Suprapubic skin (tissue), 4 donors: Measurements from ENCODE around the gene LRRC27. TPM values are rescaled to one million over a fixed set of nuclear protein-coding genes. Genes with fewer than 3 reads are reported as not detected.
"Not testable (repeated sequence)": the region's sequence is repeated elsewhere in the genome, so short reads cannot be mapped to it uniquely, and the experiment has no call there.

Source experiments
- DNase-seq, 2 donors: peaks; one replicate each; pipeline ENCODE4 v3.0.0-alpha.2; 2019; ENCODE audit warnings: low spot score in 2 of 2
- H3K27ac ChIP-seq: fragments of 200-600 bp; sonication (generic); one replicate; pipeline ENCODE4 v1.5.1; 2019
- H3K27me3 ChIP-seq: fragments of 200-600 bp; sonication (generic); one replicate; pipeline ENCODE4 v1.5.1; 2019
- H3K36me3 ChIP-seq: fragments of 200-600 bp; sonication (generic); one replicate; pipeline ENCODE4 v1.5.1; 2019
- H3K4me1 ChIP-seq: fragments of 200-600 bp; sonication (generic); one replicate; pipeline ENCODE4 v1.5.1; 2019
- H3K4me3 ChIP-seq: fragments of 200-600 bp; sonication (generic); one replicate; pipeline ENCODE4 v1.5.1; 2019; ENCODE audit warnings: mild to moderate bottlenecking
- H3K9me3 ChIP-seq: fragments of 200-600 bp; sonication (generic); one replicate; pipeline ENCODE4 v1.5.1; 2019
- EP300 ChIP-seq: sonication (generic); formaldehyde crosslinking; IDR thresholded peaks from one replicate; pipeline ENCODE4 v1.6.1; 2017; ENCODE audit warnings: antibody characterized with exemption
- POLR2A ChIP-seq, 2 donors: fragments of 450-650 bp; IDR thresholded peaks; one replicate each; pipeline ENCODE4 v1.6.1; 2017; ENCODE audit warnings: antibody characterized with exemption in 2 of 2, mild to moderate bottlenecking in 2 of 2, moderate library complexity in 2 of 2
- POLR2AphosphoS5 ChIP-seq, 3 donors: sonication (generic); formaldehyde crosslinking; IDR thresholded peaks; one replicate each; pipeline ENCODE4 v1.6.1; 2017; ENCODE audit warnings: antibody characterized with exemption in 3 of 3
- WGBS: methylation state at CpG from one replicate; pipeline ENCODE4 v1.1.5; 2018; 5-methylcytosine and 5-hydroxymethylcytosine counted together
- total RNA-seq, 4 donors: library from RNA; depleted of rRNA; stranded (reverse); fragments of >200 nt; gene quantifications; one replicate each; pipeline ENCODE4 v1.1.0, GENCODE V29; 2016
- TF ChIP-seq, protein P1 (sequence below), 2 donors: fragments of 200-600 bp in 1 of 2; fragments of 450-650 bp in 1 of 2; sonication (generic) in 1 of 2; IDR thresholded peaks; one replicate each; pipeline ENCODE4 v1.5.1; 2016 to 2019; ENCODE audit warnings: antibody characterized with exemption in 2 of 2, mild to moderate bottlenecking in 1 of 2, moderate library complexity in 1 of 2

Gene LRRC27
- total RNA-seq, 4 donors from 2014 or later: 6.6 to 13.1 (median 7.1) TPM

DNA sequence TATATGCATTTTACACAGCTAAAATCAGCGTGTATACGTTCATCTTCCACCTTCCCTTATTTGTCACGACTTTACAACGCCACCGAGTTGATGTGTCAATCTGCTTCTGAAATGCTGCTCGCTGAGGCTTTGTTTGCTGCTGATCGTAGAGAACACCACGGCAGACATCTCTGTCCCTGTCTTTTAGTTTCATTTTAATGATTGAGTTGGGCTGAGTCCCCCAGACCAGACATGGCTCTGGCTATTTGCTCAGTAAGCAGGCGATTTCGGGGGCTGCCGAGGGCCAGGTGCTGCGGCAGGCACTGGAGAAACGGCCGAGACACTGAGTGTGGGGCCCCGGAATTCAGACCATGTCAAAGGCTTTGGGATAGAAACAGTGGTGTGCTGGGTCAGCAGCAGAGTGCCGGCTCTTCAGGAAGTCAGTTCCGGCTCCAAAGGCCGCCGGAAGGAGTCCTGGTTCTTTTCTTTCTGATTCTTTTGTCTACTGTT, 5.0 kb downstream of the LRRC27 start:
- peak overlapping the region; percentile 38 for H3K4me3 ChIP-seq
- no peaks in the 10 kb centered on the region for H3K27me3 ChIP-seq
- 73% methylated on average over 19 of the region's 19 CpGs for WGBS
- no peak for DNase-seq
- peaks cover 16% of the 10 kb centered on the region for H3K4me1 ChIP-seq
- H3K36me3 ChIP-seq: peaks cover 15% of the 10 kb centered on the region
- TF ChIP-seq POLR2A (IDR thresholded peaks at IDR 0.05) (no peak), POLR2AphosphoS5 (IDR thresholded peaks at IDR 0.05) (no peak), EP300 (no peak)
- TF ChIP-seq, protein P1, sequence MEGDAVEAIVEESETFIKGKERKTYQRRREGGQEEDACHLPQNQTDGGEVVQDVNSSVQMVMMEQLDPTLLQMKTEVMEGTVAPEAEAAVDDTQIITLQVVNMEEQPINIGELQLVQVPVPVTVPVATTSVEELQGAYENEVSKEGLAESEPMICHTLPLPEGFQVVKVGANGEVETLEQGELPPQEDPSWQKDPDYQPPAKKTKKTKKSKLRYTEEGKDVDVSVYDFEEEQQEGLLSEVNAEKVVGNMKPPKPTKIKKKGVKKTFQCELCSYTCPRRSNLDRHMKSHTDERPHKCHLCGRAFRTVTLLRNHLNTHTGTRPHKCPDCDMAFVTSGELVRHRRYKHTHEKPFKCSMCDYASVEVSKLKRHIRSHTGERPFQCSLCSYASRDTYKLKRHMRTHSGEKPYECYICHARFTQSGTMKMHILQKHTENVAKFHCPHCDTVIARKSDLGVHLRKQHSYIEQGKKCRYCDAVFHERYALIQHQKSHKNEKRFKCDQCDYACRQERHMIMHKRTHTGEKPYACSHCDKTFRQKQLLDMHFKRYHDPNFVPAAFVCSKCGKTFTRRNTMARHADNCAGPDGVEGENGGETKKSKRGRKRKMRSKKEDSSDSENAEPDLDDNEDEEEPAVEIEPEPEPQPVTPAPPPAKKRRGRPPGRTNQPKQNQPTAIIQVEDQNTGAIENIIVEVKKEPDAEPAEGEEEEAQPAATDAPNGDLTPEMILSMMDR (IDR thresholded peaks at IDR 0.05): no peak
- H3K9me3 ChIP-seq: no peaks in the 10 kb centered on the region
- H3K27ac ChIP-seq: no peak overlapping the region

DNA sequence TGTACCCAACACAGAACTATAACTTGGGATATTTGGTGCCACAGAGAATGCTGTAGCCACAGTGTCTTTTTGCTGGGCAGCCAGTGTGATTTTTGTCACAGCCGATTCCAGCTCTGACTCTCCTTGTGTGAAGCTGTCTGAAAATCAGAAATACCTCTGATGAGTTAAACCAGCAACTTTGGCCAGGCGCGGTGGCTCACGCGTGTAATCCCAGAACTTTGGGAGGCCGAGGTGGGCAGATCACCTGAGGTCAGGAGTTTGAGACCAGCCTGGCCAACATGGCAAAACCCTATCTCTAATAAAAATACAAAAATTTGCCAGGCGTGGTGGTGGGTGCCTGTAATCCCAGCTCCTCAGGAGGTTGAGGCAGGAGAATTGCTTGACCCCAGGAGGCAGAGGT, 5.9 kb downstream of the LRRC27 start:
- not testable (repeated sequence) for H3K4me1 ChIP-seq, DNase-seq, H3K27me3 ChIP-seq, H3K27ac ChIP-seq, H3K4me3 ChIP-seq, H3K9me3 ChIP-seq
- peaks cover 18% of the 10 kb centered on the region for H3K36me3 ChIP-seq
- WGBS: 96% methylated on average over 7 of the region's 7 CpGs

DNA sequence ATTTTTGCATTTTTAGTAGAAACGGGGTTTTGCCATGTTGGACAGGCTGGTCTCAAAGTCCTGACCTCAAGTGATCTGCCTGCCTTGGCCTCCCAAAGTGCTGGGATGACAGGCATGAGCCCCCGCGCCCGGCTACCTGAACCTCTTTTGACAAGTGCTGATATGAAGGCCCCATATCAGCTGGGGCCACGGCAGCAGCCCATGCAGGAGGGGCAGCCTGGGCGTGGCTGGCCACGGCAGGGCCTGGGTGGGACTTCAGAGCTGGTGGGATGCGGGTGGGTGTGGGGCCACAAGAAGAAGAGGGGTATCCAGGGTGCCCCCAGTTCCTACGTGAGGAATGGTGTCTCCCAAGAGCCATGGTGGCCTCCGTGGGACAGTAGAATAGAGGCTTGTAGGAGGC, 6.9 kb downstream of the LRRC27 start:
- Histone ChIP-seq H3K4me1 (peaks cover 4% of the 10 kb centered on the region), H3K4me3 (no peak overlapping the region), H3K36me3 (peaks cover 18% of the 10 kb centered on the region), H3K27me3 (no peaks in the 10 kb centered on the region), H3K27ac (no peak overlapping the region), H3K9me3 (no peaks in the 10 kb centered on the region)
- TF ChIP-seq POLR2AphosphoS5 (IDR thresholded peaks at IDR 0.05): no peak
- TF ChIP-seq, protein P1 (IDR thresholded peaks at IDR 0.05): no peak
- TF ChIP-seq EP300: no peak
- TF ChIP-seq POLR2A (IDR thresholded peaks at IDR 0.05): no peak
- DNase-seq: no peak
- WGBS: 96% methylated on average over 6 of the region's 10 CpGs

DNA sequence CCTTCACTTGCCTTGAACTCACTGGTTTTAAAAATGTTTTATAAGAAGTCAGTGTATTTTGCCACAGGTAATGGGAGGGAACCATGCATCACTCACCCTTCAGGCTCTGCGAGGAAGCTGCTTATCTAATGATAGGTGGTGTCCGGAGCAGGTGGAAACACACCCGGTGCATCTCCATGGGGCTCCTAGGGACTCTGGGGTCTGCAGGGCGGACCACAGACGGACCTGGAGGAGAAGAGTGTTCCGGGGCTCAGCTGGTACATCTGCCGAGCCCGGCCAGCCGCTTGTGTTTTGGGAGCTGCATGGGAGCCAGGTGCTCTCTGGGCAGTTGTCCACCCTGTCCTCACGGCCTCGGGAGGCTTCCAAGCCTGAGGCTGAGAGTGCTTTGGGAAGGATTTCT, 7.3 kb downstream of the LRRC27 start:
- 96% methylated on average over 7 of the region's 11 CpGs for WGBS
- H3K27me3 ChIP-seq: no peaks in the 10 kb centered on the region
- H3K36me3 ChIP-seq: peaks cover 20% of the 10 kb centered on the region
- H3K27ac ChIP-seq: no peak overlapping the region
- H3K4me1 ChIP-seq: peaks cover 4% of the 10 kb centered on the region
- H3K4me3 ChIP-seq: no peak overlapping the region
- H3K9me3 ChIP-seq: no peaks in the 10 kb centered on the region
- TF ChIP-seq POLR2AphosphoS5 (IDR thresholded peaks at IDR 0.05) (no peak), POLR2A (IDR thresholded peaks at IDR 0.05) (no peak), EP300 (no peak)
- TF ChIP-seq, protein P1 (IDR thresholded peaks at IDR 0.05): no peak
- DNase-seq: no peak

DNA sequence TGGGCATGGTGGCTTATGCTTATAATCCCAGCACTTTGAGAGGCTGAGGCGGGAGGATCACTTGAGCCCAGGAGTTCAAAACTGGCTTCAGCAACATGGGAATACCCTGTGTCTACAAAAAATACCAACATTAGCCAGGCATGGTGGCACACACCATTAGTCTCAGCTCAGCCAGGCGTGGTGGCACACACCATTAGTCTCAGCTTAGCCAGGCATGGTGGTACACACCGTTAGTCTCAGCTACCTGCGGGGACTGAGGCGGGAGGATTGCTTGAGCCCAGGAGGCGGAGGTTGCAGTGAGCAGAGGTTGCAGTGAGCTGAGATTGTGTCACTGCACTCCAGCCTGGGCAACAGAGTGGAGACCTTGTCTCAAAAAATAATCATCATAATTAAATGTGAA, 9.0 kb downstream of the LRRC27 start:
- WGBS: 97% methylated on average over 6 of the region's 6 CpGs
- H3K36me3 ChIP-seq: peaks cover 35% of the 10 kb centered on the region

More for the DNA sequence above, 9.0 kb downstream of the LRRC27 start:
- H3K27ac ChIP-seq: no peak overlapping the region
- H3K4me3 ChIP-seq: no peak overlapping the region
- no peak for DNase-seq
- H3K27me3 ChIP-seq: no peaks in the 10 kb centered on the region
- no peaks in the 10 kb centered on the region for H3K9me3 ChIP-seq
- peaks cover 4% of the 10 kb centered on the region for H3K4me1 ChIP-seq
- no peak for TF ChIP-seq EP300
- TF ChIP-seq, protein P1 (IDR thresholded peaks at IDR 0.05): no peak
- TF ChIP-seq POLR2A (IDR thresholded peaks at IDR 0.05): no peak
- TF ChIP-seq POLR2AphosphoS5 (IDR thresholded peaks at IDR 0.05): no peak
